ENCODE data around the gene CD1C.

DNA sequence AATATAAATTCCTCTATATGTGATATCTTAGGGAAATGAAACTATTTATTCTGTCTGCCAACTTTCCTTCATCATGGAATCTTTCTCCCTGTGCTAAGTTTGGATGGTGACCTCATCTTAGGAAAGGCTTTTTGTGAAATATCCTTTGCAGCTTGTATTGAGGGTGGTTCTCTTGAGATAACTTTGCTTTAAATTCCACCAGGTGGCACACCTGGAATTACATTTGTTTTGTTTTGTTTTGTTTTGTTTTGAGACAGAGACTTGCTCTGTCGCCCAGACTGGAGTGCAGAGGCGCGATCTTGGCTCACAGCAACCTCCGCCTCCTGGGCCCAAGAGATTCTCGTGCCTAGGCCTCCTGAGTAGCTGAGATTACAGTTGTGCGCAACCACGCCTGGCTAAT, 43.1 kb upstream of the CD1C start:
- TF ChIP-seq YY1 (IDR thresholded peaks at IDR 0.05; ENCODE audit: insufficient read depth, insufficient read length) (no peak), SUZ12 (IDR thresholded peaks at IDR 0.05; ENCODE audit: extremely low read depth, insufficient read depth, insufficient read length) (no peak), ZNF274 (IDR thresholded peaks at IDR 0.05; ENCODE audit: low read depth, low read length) (no peak)

Measured in NT2/D1 (cell line).